ENCODE data around the gene TRAPPC2.

DNA sequence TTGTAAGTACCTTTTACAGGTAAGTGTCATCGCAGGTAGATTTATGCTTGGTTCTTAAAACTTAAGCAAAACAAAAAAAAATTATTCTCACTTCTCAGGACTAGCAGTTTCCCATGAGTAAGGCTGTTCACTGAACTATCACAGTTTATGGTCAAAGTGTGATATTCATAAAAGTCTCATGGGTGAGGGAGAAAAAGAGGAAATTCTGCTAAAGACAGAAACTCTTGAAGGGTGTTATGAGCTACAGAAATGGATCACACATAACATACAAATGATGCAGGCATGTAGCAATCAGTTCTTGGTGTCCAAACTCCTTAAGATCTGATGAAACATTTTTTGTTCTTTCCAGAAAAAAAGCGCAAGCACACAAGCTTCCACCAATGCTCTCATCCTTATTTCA is 37.0 kb downstream of the TRAPPC2 start:
- TF ChIP-seq CTCF (conservative IDR thresholded peaks at IDR 0.05; ENCODE audit: low read length) (no peak), EZH2phosphoT487 (IDR thresholded peaks at IDR 0.05; ENCODE audit: borderline replicate concordance) (no peak)
